Stimulated activated CD4-positive, alpha-beta T cell treated with anti-CD3 and anti-CD28 coated beads, Interleukin-2, amount 100 ng/mL, for 48 hours (primary cell): Measurements from ENCODE around the gene POU2AF1.

Source experiments
- DNase-seq, 2 donors: peaks; one replicate each; pipeline ENCODE4 v3.0.0-alpha.2; 2020

POU2AF1 gene

DNA sequence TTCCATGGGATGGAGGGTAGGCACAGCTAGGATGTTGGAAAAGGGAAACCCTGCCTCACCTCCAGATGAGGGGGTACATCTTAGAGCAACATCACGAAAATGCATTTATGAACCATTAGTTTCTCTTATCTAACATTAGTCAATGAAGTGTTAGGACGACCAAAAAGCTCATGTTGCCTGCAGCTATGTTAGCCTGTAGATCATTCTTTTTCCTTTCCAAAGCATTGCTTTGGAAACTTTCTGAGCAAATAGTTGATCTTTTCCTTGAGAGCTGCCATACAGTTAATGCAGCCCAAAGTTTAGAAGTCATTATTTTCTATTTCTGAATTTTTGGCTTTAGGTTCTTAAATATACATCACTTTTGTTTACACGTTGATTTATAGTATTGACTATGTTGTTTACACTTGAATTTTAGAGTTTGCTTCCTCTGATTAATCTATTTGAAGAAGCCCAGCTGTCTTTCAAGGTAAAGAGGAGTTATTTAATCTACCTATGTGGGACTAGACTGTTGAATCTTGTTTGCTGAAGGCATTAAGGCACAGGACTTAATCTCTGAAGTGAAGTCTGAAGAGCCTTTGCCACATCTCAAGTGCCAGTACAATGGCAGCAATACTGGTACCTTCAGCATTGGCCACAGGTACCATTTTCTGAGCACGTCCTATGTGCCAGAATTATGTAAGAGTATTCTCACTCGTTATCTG is 69.7 kb downstream of the POU2AF1 start:
- no peak for DNase-seq

DNA sequence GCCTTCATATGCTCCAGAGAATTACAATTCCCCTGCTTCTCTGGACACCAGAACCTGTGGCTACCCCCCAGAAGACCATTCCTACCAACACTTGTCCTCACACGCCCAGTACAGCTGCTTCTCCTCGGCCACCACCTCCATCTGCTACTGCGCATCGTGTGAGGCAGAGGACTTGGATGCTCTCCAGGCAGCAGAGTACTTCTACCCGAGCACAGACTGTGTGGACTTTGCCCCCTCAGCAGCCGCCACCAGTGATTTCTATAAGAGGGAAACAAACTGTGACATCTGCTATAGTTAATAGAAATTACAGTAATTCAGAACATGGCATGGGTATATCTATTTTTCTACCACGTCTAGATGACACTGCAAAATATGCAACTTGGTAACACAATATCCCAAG is 70.9 kb downstream of the POU2AF1 start:
- no peak for DNase-seq

DNA sequence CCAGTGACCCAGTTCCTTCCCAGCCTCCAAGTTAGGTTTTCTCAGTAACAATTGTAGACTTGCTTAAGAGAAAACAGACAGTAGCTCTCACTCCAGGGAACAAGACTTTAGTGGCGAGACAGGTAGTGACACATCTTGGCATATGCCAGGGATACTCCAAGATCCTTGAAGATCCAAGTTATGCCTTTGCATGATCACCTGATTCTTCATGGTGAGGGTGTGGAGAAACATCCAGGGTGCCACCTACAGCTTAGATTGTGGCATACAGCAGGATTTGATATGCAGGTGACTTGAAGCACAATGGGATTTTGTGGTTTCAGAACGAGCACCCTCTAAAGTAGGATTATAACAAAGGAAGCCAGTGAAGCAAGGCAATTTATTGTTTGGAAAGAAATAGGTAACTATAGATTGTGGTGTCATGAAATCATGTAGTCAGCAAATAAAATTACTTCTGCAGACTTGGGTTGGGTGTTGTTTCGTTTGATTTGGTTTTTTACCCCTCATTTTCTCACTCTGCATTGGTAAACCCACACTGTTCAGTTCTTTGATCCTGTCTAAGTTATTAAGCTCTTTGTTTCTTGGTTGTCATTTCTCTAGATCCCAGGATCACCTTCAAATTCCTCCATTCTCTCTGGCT is 71.5 kb downstream of the POU2AF1 start:
- DNase-seq, result no peak

DNA sequence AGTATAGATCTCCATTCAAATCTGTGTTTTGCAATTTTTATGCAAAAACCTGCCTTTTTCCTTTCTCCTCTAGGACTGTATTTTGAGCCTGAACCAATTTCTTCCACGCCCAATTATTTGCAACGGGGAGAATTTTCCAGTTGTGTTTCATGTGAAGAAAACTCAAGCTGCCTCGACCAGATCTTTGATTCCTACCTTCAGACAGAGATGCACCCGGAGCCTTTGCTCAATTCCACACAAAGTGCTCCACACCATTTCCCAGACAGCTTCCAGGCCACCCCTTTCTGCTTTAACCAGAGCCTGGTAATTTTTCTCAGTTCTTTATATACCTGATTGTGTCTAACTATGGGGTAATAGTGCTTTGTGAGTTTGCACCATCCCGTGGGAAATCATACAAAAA is 72.8 kb downstream of the POU2AF1 start:
- no peak for DNase-seq

DNA sequence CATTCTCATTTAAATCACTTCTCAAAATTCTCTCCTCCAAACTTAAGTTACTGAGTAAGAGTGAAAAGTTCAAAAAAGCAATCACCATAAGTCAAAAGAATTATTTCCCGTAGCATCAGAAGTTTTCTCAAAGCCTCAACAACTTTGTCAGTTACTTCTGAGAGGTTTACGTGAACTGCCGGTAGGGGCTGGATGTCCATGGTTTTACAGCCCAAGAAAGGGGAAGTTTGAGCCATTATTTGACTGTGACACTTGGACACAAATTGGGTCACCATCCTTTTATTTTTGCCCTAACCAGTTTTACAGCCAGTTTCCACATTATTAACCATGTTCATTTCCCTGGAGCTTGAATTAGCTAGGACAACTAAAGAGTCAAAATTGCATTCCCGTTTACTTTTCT is 73.2 kb downstream of the POU2AF1 start:
- DNase-seq, result no peak

DNA sequence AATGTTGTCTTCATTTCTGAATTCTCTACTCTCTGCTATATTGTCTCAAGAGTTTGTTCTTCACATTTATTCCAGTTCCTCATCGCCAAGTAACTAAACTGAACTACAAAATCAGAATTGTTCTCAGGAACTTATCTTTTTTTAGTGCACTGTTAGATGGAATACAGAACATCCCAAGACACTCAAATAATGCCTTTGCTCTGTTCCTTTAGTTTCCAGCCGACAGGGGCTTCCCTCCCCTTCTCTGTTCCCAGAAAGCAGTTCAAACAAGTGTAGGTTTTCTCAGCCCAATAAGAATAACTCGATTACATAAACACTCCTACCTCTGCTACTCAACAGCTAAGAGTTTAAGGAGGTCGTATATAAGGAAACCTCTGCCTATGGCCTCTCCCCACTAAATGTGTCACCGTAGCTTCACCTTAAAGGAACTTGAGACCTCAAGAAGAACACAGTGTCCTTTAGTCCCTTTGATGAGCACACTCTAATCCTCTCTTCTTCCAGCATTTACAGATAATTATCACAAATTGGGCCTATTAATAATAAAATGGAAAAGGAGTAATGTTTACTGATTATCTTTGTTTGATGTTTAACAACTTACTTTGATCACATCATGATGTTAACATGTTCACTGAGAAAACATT is 73.8 kb downstream of the POU2AF1 start:
- no peak for DNase-seq

DNA sequence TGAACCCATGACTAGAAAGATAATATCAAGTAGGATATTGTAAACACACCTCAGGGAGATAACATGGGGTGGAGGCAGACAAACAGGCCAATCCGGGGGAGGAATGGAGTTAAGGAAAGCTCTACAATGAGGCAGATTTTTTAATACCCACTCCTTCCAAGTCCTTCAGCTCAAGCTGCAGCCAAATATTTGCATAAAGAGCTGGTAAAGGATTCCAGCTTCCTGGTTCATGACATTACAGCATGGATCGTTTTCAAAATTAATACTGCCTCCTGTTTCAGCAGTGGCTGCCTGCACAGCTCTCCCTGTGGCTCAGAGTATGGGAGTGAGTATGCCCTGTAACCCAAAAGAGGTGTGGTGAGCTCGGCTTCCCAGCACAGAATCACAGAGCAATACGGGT is 75.6 kb downstream of the POU2AF1 start:
- no peak for DNase-seq

DNA sequence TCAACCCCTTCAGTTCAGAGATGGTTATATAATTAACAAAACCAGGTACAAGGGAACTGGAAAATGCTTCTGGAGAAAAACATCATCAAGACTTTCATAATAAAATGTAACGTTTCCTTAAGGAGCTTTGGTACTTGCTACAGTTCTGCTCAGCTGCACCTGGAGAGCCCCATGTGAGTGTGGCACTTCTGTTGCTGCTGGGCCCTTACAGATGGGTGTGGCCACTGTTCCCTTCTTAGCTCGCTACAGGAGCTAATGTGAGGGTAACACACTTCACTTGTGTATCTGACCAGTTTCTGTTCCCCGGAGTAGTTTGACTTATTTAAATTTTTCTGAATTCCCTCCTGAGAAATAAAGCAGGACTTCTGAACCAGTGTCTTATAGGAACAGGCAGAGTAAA is 76.8 kb downstream of the POU2AF1 start:
- DNase-seq, result no peak
